Esophagus squamous epithelium (tissue), 4 donors: Measurements from ENCODE around the gene ANO3.

ENCODE experiments used
- CTCF ChIP-seq, 6 experiments: fragments of 450-650 bp in 4 of 6; fragments of 200-600 bp in 2 of 6; sonication (generic) in 2 of 6; IDR thresholded peaks; one replicate each; pipeline ENCODE4 v1.5.1; 2016 to 2019; ENCODE audit warnings: antibody characterized with exemption in 6 of 6, mild to moderate bottlenecking in 4 of 6, moderate library complexity in 4 of 6
- POLR2A ChIP-seq, 4 donors: fragments of 450-650 bp; IDR thresholded peaks; one replicate each; pipeline ENCODE4 v1.6.1; 2017; ENCODE audit warnings: antibody characterized with exemption in 4 of 4, mild to moderate bottlenecking in 4 of 4, moderate library complexity in 3 of 4

- TF ChIP-seq CTCF (IDR thresholded peaks at IDR 0.05): no peak
- no peak for TF ChIP-seq POLR2A (IDR thresholded peaks at IDR 0.05)
These were observed 161.7 kb downstream of the ANO3 start for GRCh38 chr11:26493616-26494015.
